ENCODE data around the gene CDCP1.

DNA sequence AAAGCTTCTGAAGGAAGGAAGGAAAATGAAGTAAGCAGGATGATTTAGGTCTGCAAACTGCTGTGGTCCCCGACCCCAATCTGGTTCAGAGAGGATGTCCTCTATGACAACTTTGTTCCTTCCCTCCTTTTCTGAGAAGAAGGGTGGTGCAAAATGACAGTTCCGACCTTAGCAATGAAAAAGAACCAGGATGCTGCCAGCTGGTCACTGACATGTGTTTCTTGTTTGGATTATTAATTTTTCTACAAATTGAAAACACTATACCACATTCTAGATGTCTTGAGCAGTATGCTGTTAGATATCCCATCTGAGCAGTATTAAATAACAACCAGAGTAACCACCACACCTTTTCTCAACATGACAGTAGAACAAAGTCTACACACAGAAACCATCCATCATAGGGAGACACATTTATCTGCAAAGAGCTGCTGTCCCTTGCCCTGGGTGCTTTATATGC, 27.5 kb downstream of the CDCP1 start:
- TF ChIP-seq, protein P1, sequence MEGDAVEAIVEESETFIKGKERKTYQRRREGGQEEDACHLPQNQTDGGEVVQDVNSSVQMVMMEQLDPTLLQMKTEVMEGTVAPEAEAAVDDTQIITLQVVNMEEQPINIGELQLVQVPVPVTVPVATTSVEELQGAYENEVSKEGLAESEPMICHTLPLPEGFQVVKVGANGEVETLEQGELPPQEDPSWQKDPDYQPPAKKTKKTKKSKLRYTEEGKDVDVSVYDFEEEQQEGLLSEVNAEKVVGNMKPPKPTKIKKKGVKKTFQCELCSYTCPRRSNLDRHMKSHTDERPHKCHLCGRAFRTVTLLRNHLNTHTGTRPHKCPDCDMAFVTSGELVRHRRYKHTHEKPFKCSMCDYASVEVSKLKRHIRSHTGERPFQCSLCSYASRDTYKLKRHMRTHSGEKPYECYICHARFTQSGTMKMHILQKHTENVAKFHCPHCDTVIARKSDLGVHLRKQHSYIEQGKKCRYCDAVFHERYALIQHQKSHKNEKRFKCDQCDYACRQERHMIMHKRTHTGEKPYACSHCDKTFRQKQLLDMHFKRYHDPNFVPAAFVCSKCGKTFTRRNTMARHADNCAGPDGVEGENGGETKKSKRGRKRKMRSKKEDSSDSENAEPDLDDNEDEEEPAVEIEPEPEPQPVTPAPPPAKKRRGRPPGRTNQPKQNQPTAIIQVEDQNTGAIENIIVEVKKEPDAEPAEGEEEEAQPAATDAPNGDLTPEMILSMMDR (IDR thresholded peaks at IDR 0.05; ENCODE audit: low read length) = no peak
- no peak for TF ChIP-seq EZH2 (IDR thresholded peaks at IDR 0.05; ENCODE audit: borderline replicate concordance, low read length)
